K562 (cell line): Measurements from ENCODE around the gene KCNN4. TPM values are rescaled to one million over a fixed set of nuclear protein-coding genes. Genes with fewer than 3 reads are reported as not detected.

Source experiments
- EP300 ChIP-seq: IDR thresholded peaks from 2 replicates; pipeline ENCODE4 v1.6.1; 2012; ENCODE audit warnings: low read length, improper control_type of control experiment
- HLTF ChIP-seq: fragments of 450-650 bp; IDR thresholded peaks from 2 replicates; pipeline ENCODE4 v1.6.1; 2016
- KAT2B ChIP-seq: IDR thresholded peaks from one replicate; pipeline ENCODE4 v1.6.1; 2012; ENCODE audit warnings: low read depth, mild to moderate bottlenecking, control low read depth, inconsistent platforms, low read length, moderate library complexity
- KLF16 ChIP-seq: IDR thresholded peaks from 2 replicates; pipeline ENCODE4 v1.6.1; 2016; ENCODE audit warnings: antibody characterized with exemption
- MBD2 ChIP-seq: sonication (generic); IDR thresholded peaks from 2 replicates; pipeline ENCODE4 v1.6.1; 2016; ENCODE audit warnings: low read depth, borderline replicate concordance
- NFATC3 ChIP-seq: fragments of 450-650 bp; IDR thresholded peaks from 2 replicates; pipeline ENCODE4 v1.6.1; 2017; ENCODE audit warnings: mild to moderate bottlenecking
- PYGO2 ChIP-seq: fragments of 450-650 bp; IDR thresholded peaks from 2 replicates; pipeline ENCODE4 v1.6.1; 2016; ENCODE audit warnings: mild to moderate bottlenecking, missing genetic modification characterization, moderate library complexity, missing compliant biosample characterization
- SMAD4 ChIP-seq: fragments of 250-450 bp; sonication (Bioruptor Pico); conservative IDR thresholded peaks from 2 replicates; pipeline ENCODE4 v1.8.0; 2021; ENCODE audit warnings: inconsistent platforms, mild to moderate bottlenecking, moderate library complexity
- ZBTB7A ChIP-seq: IDR thresholded peaks from 2 replicates; pipeline ENCODE4 v1.6.1; 2011; ENCODE audit warnings: low read depth, mild to moderate bottlenecking, low read length, moderate library complexity, borderline replicate concordance; ENCODE audit not compliant: control insufficient read depth
- ZNF124 ChIP-seq: sonication (generic); formaldehyde crosslinking; IDR thresholded peaks from 2 replicates; pipeline ENCODE4 v1.8.1; 2022; ENCODE audit warnings: missing genetic modification reagents
- ZNF232 ChIP-seq: sonication (generic); formaldehyde crosslinking; IDR thresholded peaks from 2 replicates; pipeline ENCODE4 v1.8.0; 2022; ENCODE audit warnings: mild to moderate bottlenecking, missing genetic modification reagents
- ZNF384 ChIP-seq: IDR thresholded peaks from 2 replicates; pipeline ENCODE4 v1.6.1; 2012; ENCODE audit warnings: low read depth, low read length, improper control_type of control experiment
- polyA plus RNA-seq, 8 experiments: library from polyadenylated mRNA; depleted of rRNA in 4 of 8; stranded (reverse) in 5 of 8; unstranded in 3 of 8; fragments of >200 nt; fragmentation: Nextera tagmentation in 2 of 8; fragmentation: Illumina TruSeq in 1 of 8; extraction: Ambion mirVana in 2 of 8; extraction: Trizol in 1 of 8; gene quantifications; 2 replicates each; pipeline versions ENCODE4 v1.2.1 to v1.2.3, GENCODE V29; 2011 to 2014; ENCODE audit warnings: inconsistent platforms in 1 of 8, missing spikeins in 1 of 8
- total RNA-seq, 7 experiments: library from RNA; depleted of rRNA in 6 of 7; stranded (reverse); fragments of >200 nt in 6 of 7; fragmentation: Illumina TruSeq in 2 of 7; extraction: Trizol in 2 of 7; gene quantifications; 2 replicates each; pipeline versions ENCODE4 v1.2.1 to v1.2.3, GENCODE V29; 2011 to 2021; ENCODE audit warnings: low replicate concordance in 1 of 7
- TF ChIP-seq, protein P1 (sequence below): sonication (generic); formaldehyde crosslinking; IDR thresholded peaks from 2 replicates; pipeline ENCODE4 v1.8.1; 2023; ENCODE audit warnings: missing genetic modification reagents, mild to moderate bottlenecking, borderline replicate concordance
- TF ChIP-seq, protein P2 (sequence below): sonication (generic); formaldehyde crosslinking; IDR thresholded peaks from 2 replicates; pipeline ENCODE4 v1.8.1; 2023; ENCODE audit warnings: mild to moderate bottlenecking, missing genetic modification reagents
- TF ChIP-seq, protein P3 (sequence below): IDR thresholded peaks from 2 replicates; pipeline ENCODE4 v1.6.1; 2014; ENCODE audit warnings: antibody characterized with exemption
- TF ChIP-seq, protein P4 (sequence below): fragments of 250-450 bp; sonication (Bioruptor Pico); IDR thresholded peaks from 2 replicates; pipeline ENCODE4 v1.5.0; 2021; ENCODE audit warnings: mild to moderate bottlenecking, moderate library complexity

The KCNN4 gene
- total and polyA plus RNA-seq, 9 of the 15 experiments (the other 6 are each of a cell fraction or from before 2014, with no cell fraction given) = 0.53 to 37.7 (median 25.9) TPM

DNA sequence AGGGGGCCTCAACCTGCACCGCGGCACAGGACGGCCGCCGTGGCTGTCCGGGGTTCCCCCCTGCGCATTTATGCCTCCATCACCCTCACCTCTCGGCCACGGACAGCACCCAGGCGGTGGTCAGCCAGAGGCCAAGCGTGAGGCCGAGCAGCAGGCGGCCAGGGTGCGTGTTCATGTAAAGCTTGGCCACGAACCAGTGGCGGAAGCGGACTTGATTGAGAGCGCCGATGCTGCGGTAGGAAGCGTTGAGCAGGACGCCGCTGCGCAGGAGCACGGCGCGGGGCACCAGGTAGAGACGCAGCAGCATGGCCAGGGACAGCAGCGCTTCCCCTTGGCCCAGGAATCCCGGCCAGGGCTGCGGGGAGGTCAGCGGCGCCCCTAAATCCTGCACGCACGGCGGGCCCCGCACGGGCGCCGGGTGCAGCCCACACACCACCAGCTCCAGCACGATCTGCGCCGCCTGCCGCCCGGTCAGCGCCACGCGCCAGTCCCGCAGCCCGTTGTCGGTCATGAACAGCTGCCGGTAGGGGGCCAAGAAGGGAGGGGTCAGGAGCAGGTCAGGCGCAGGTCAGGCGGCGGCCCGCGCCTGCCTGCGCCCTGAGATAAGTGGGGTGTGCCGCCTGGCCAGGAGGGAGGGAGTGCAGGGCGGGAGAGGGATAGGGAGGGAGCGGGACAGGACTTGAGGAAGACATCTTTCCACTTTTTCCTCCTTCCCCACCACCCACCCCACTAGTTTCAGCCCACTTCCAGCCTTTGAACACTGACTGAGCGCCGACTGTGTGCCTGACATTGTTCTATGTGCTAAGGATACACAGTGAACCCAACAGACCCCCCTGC, 6.5 kb downstream of the KCNN4 start (continued):
- TF ChIP-seq PYGO2 (tag) = no peak
- TF ChIP-seq KLF16 = peak; percentile 94
- no peak for TF ChIP-seq KAT2B
- TF ChIP-seq NFATC3 = no peak
- TF ChIP-seq, protein P1, sequence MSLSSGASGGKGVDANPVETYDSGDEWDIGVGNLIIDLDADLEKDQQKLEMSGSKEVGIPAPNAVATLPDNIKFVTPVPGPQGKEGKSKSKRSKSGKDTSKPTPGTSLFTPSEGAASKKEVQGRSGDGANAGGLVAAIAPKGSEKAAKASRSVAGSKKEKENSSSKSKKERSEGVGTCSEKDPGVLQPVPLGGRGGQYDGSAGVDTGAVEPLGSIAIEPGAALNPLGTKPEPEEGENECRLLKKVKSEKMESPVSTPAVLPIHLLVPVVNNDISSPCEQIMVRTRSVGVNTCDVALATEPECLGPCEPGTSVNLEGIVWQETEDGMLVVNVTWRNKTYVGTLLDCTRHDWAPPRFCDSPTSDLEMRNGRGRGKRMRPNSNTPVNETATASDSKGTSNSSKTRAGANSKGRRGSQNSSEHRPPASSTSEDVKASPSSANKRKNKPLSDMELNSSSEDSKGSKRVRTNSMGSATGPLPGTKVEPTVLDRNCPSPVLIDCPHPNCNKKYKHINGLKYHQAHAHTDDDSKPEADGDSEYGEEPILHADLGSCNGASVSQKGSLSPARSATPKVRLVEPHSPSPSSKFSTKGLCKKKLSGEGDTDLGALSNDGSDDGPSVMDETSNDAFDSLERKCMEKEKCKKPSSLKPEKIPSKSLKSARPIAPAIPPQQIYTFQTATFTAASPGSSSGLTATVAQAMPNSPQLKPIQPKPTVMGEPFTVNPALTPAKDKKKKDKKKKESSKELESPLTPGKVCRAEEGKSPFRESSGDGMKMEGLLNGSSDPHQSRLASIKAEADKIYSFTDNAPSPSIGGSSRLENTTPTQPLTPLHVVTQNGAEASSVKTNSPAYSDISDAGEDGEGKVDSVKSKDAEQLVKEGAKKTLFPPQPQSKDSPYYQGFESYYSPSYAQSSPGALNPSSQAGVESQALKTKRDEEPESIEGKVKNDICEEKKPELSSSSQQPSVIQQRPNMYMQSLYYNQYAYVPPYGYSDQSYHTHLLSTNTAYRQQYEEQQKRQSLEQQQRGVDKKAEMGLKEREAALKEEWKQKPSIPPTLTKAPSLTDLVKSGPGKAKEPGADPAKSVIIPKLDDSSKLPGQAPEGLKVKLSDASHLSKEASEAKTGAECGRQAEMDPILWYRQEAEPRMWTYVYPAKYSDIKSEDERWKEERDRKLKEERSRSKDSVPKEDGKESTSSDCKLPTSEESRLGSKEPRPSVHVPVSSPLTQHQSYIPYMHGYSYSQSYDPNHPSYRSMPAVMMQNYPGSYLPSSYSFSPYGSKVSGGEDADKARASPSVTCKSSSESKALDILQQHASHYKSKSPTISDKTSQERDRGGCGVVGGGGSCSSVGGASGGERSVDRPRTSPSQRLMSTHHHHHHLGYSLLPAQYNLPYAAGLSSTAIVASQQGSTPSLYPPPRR (CRISPR knock-in tag) = peak; percentile 88; the same call in 1 of the 2 replicates
- peak; percentile 98 for TF ChIP-seq EP300
- TF ChIP-seq, protein P2, sequence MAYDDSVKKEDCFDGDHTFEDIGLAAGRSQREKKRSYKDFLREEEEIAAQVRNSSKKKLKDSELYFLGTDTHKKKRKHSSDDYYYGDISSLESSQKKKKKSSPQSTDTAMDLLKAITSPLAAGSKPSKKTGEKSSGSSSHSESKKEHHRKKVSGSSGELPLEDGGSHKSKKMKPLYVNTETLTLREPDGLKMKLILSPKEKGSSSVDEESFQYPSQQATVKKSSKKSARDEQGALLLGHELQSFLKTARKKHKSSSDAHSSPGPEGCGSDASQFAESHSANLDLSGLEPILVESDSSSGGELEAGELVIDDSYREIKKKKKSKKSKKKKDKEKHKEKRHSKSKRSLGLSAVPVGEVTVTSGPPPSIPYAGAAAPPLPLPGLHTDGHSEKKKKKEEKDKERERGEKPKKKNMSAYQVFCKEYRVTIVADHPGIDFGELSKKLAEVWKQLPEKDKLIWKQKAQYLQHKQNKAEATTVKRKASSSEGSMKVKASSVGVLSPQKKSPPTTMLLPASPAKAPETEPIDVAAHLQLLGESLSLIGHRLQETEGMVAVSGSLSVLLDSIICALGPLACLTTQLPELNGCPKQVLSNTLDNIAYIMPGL (CRISPR knock-in tag) = peak; percentile 97
- TF ChIP-seq SMAD4 (CRISPR knock-in tag) = peak; percentile 99
- TF ChIP-seq, protein P3, sequence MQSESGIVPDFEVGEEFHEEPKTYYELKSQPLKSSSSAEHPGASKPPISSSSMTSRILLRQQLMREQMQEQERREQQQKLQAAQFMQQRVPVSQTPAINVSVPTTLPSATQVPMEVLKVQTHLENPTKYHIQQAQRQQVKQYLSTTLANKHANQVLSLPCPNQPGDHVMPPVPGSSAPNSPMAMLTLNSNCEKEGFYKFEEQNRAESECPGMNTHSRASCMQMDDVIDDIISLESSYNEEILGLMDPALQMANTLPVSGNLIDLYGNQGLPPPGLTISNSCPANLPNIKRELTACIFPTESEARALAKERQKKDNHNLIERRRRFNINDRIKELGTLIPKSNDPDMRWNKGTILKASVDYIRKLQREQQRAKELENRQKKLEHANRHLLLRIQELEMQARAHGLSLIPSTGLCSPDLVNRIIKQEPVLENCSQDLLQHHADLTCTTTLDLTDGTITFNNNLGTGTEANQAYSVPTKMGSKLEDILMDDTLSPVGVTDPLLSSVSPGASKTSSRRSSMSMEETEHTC = peak; percentile 96
- peak; percentile 47; the same call in 1 of the 2 replicates for TF ChIP-seq ZNF384
- TF ChIP-seq MBD2 = peak; percentile 82; the same call in 1 of the 2 replicates
- TF ChIP-seq, protein P4, sequence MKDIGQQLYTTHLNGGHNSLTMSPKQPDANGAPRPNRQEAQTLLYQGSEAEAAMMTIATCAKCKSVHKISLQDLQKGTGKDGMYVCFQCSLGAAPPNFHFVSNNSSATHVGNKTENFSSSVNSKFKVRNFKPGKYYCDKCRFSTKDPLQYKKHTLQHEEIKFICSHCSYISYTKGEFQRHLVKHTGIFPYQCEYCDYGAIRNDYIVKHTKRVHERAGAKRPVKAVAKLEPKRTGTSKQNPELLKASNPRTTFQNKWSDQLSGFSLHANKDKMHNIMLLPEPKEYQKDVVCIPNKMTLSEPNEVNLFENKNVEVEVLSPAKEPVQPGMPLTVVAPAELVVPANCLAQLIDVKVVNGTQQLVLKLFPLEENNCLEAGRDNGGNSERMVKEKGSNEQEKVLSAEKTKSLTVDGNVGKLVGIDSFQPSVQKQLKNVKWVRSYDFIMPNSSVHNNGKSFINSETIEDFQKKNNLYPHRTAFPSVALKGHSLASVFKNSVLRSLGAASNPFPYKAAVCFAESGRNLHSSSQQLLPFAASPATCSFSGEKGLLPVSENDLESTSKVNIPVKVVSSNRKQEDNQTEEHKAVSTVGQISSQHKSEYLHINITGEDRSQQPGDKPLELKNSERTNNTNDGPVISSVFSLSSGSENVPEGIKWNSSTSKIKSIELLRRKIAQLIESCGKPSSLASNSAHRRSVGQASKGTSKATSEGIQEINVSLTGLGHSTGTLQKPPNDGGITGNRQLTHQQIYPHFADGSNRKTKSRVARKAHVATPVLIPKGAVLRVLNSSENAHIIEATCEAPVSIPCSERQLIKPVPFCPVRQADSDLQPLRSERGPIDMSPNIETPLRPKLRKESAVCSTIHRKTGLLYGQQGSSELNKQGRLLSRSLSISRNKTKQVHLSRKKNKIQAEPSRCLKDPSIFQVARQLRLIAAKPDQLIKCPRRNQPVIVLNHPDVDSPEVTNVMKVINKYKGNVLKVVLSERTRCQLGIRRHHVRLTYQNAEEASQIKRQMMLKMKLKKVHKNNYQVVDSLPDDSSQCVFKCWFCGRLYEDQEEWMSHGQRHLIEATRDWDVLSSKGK (CRISPR knock-in tag) = no peak
- TF ChIP-seq ZBTB7A = peak; percentile 92
- 0 out of 2 replicates have a peak, but pooled peaks have one; percentile 14 for TF ChIP-seq ZNF124 (CRISPR knock-in tag)
- TF ChIP-seq ZNF232 (CRISPR knock-in tag) = peak; percentile 83; the same call in 1 of the 2 replicates
- no peak; the same call in 1 of the 2 replicates for TF ChIP-seq HLTF
